ENCODE results near the gene USB1.

USB1 gene

GRCh38 chr16:58037365-58038057 lies 36.3 kb downstream of the USB1 start:
- DNase-seq = no peak

- DNase-seq = no peak
Measured at GRCh38 chr16:58038219-58038641, 37.0 kb downstream of the USB1 start.

GRCh38 chr16:58039829-58040495 lies 38.8 kb downstream of the USB1 start:
- DNase-seq = no peak

GRCh38 chr16:58040496-58040846 lies 39.3 kb downstream of the USB1 start:
- DNase-seq = no peak

DNA sequence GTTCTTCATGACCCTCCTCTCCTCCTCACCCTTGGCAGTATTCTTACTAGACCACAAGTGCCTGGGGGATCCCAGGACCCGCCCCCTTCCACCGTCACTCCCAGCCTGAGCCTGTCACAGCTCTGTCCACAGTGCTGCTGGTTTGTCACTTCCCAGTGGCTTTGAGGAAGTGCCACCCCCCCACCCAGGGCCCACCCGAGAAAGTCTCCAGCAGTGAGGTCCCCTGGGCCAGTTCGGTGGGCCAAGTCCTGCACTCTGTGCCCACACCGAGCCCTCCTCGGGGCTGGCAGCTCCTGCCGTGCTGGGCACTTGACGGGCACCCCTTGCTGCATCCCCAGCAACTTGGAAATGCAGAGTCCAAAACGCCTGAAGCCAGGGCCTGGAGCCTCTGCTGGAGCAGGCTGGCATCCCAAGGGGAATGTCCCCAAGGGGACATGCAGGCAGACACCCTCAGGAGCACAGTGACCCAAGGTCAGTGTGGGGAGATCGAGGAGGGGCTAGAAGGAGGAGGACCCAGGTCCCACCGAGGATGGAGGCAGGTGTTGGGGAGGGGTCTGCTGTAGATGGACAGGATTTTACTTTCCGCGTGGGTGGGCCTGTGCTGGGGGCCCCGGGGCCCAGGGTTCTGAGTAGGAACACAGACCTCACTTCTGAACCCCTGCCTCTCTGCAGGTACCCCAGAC lies 39.9 kb downstream of the USB1 start:
- DNase-seq = no peak

- no peak for DNase-seq
Measured at GRCh38 chr16:58041628-58041955, 40.4 kb downstream of the USB1 start.

DNA sequence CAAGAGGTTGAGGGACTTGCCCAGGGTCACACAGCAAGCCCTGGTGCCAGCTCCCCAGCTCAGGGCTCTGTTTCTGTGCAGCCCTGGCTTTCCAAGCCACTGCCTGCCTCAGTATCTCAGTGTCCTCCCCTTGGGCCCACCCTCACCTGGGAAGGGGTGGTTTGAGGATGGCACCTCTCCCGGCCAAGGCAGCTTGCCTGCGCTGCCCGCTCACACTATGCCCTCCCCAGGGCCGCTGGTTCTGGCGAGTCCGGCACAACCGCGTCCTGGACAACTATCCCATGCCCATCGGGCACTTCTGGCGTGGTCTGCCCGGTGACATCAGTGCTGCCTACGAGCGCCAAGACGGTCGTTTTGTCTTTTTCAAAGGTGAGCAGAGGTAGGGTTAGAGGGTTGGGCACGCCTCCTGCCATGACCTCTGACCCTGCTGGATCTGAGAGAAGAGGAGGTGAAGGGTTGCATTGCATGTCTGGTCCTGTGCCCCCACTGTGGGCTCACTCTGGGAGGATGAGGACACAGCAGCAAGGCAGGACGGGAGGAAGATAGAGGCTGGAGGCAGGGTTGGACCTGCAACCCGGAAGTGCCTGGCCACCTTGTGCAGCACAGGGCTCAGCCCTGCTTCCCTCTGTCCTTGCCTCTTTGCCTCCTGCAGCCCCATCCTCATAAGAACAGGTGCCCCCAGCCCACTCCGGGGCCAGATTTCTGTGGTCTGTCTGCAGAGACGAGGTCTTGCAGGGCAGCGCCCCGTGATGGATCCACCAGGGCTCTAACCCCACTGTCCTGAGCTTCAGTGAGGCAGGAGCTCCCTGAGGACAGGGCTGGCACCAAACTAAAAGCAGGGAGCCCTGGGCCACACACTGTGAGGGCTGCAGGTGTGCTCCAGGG lies 41.0 kb downstream of the USB1 start:
- DNase-seq = no peak

DNA sequence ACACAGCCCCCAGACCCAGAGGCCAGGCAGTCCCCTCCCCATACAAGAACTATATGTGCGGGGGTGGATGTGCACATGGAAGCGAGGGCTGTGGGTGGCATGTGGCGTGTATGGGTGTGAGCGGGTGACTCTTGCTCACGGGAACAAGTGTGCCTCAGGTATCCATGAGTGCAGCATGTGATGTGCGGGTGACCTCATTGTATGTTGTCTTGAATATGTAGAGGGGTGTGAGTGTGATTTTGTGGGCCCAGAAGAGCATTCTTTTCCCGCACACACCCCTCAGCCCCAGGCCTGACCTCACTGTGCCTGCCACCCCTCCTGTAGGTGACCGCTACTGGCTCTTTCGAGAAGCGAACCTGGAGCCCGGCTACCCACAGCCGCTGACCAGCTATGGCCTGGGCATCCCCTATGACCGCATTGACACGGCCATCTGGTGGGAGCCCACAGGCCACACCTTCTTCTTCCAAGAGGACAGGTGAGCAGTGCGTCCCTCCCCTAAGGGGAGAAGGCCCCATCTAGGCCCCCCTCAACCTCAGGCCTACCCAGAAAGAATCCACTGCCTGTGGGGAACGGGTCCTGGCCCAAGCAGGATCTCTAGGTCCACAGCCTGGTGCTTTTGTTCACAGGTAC lies 41.8 kb downstream of the USB1 start:
- no peak for DNase-seq

GRCh38 chr16:58043571-58044155 lies 42.5 kb downstream of the USB1 start:
- DNase-seq = no peak

- DNase-seq = no peak
Measured at GRCh38 chr16:58044266-58045019, 43.2 kb downstream of the USB1 start.

DNA sequence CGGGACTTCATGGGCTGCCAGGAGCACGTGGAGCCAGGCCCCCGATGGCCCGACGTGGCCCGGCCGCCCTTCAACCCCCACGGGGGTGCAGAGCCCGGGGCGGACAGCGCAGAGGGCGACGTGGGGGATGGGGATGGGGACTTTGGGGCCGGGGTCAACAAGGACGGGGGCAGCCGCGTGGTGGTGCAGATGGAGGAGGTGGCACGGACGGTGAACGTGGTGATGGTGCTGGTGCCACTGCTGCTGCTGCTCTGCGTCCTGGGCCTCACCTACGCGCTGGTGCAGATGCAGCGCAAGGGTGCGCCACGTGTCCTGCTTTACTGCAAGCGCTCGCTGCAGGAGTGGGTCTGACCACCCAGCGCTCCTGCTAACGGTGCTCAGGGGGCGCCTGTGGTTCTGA lies 43.9 kb downstream of the USB1 start:
- DNase-seq = no peak

DNA sequence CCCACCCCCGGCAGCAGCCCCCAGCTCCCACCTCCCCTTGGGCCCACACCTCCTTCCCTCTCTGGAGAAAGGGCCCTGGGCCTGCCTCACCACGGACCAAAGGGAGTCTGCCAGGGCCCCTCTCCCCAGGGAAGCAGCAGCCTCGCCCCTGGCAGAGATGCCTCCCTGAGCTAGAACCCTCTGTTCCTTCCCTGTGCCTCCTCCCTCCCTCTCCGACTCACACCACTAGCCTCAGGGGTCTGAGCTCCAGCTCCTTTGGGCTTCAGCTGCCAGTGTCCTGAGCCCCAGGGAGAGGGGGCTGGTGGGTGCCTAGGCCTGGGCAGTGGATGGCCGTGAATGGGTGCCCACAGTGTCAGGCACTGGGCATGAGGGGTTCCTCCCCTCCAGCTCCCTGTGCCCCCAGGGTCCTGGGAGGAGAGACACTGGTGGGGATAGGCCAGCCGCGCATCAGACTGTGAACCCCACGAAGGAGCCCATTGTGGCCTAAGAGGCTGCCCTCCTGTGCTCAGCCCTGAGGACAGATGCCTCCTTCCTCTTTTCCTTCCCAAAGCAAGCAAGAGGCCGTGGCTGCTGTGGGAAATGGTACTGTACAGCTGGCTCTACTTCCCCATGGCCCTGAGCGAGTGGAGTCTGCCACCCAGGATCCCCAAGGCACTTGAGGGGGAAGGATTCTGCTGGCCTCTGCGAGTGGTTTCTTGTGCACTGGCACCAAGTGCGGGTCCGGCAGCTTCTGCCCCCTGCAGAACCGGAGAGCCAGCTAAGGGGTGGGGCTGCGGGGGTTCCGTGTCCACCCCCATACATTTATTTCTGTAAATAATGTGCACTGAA lies 45.1 kb downstream of the USB1 start:
- DNase-seq = no peak

- no peak for DNase-seq
Measured at GRCh38 chr16:58046936-58047335, 45.7 kb downstream of the USB1 start.

- DNase-seq = no peak
Measured at GRCh38 chr16:58047557-58048348, 46.5 kb downstream of the USB1 start.

DNA sequence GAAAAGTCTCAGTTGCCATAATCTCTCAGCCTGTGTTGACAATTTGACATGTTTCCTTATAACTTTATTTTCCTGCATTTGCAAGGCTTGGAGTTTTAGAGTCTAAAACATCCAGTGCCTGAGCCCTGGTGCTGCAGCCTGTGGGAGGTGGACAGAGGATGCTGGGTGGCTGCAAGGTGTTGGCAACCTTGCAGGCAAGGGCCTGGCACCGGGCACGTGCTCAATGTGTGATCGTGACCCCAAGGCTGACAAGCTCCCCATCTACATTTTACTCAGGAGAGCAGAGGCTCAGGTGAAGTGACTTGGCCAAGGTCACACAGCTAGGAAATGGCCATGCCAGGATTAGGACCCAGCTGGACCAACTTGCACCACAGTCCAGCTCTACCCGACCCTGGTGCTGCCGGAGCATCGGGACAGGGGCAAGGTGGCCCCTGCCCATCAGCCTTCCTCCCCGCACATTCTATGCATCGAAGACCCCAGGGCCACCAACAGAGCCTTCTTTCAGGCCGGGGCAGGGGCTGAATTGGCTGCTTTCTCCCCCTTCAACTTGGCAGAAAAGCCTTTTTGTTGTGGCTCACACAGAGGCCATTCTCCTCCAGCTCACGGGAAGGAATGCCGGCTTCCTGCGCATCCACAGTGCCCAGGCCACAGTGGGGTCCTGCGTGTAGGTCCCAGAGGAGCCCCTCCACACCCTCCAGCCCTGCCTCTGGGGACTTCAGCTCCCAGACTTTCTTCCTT lies 47.5 kb downstream of the USB1 start:
- DNase-seq = no peak

GRCh38 chr16:58049232-58050185 lies 48.3 kb downstream of the USB1 start:
- no peak for DNase-seq

DNA sequence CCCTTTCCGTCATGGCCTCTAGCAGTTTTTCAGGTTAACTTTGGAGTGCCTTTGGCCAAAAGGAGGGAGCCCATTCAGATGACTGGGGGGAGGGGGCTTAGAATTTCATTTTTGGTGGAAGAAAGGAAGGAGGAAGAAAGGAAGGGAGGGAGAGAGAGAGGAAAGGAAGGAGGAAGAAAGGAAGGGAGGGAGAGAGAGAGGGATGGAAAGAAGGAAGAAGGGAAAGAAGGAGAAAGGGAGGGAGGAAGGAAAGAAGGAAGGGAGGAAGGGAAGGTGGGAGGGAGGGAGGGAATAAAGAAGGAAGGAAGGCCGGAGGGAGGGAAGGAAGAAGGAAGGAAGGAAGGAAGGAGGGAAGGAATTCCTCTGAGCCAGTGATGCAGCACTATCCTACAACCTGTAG lies 50.1 kb downstream of the USB1 start:
- DNase-seq = no peak

All from CD4-positive, alpha-beta T cell treated with Interleukin-10 for 1 hour (primary cell).